Measurements from ENCODE around the gene CALML3. TPM values are rescaled to one million over a fixed set of nuclear protein-coding genes. Genes with fewer than 3 reads are reported as not detected.

The CALML3 gene
- total RNA-seq, 1 experiment from 2014 or later: not detected

DNA sequence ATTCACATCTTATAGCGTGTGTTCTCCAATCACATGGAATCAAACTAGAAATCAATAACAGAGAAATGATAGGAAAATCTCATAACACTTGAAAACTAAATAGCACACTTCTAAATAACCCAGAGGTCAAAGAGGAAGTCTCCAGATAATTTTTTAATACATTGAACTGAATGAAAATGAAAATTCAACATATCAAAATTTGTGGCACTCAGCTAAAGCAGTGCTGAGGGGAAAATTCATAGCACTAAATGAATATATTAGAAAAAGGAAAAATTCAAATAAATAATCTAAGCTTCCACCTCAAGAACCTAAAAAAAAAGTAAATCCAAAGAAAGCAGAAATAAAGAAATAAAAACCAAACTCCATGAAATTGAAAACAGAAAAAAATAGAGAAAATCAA lies 17.3 kb downstream of the CALML3 start:
- H3K9me3 ChIP-seq (ENCODE audit: low read length): no peaks in the 10 kb centered on the region
- no peak overlapping the region for H3K9ac ChIP-seq (ENCODE audit: low read length)
- H3F3A ChIP-seq (ENCODE audit: low read length, unreplicated experiment): no peaks in the 10 kb centered on the region
- no peak for DNase-seq
- ChIA-PET POLR2A (ENCODE audit: unreplicated experiment) (no interaction called here), CTCF (no interaction called here)
- no peaks in the 10 kb centered on the region for H3K9me2 ChIP-seq (replicated peaks; ENCODE audit: low read length)
- no peaks in the 10 kb centered on the region for H3K79me2 ChIP-seq (ENCODE audit: low read length)
- no peaks in the 10 kb centered on the region for H3K27me3 ChIP-seq (ENCODE audit: low read length)
- no peak overlapping the region for H3K4me2 ChIP-seq (ENCODE audit: low read length)
- TF ChIP-seq, protein P1, sequence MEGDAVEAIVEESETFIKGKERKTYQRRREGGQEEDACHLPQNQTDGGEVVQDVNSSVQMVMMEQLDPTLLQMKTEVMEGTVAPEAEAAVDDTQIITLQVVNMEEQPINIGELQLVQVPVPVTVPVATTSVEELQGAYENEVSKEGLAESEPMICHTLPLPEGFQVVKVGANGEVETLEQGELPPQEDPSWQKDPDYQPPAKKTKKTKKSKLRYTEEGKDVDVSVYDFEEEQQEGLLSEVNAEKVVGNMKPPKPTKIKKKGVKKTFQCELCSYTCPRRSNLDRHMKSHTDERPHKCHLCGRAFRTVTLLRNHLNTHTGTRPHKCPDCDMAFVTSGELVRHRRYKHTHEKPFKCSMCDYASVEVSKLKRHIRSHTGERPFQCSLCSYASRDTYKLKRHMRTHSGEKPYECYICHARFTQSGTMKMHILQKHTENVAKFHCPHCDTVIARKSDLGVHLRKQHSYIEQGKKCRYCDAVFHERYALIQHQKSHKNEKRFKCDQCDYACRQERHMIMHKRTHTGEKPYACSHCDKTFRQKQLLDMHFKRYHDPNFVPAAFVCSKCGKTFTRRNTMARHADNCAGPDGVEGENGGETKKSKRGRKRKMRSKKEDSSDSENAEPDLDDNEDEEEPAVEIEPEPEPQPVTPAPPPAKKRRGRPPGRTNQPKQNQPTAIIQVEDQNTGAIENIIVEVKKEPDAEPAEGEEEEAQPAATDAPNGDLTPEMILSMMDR (conservative IDR thresholded peaks at IDR 0.05; ENCODE audit: low read depth, low read length): no peak
- no peak for TF ChIP-seq EZH2phosphoT487 (IDR thresholded peaks at IDR 0.05; ENCODE audit: borderline replicate concordance, low read length)
- peaks cover 3% of the 10 kb centered on the region; the same call in 1 of the 2 replicates for H3K36me3 ChIP-seq (ENCODE audit: low read depth, low read length)
- peaks cover 34% of the 10 kb centered on the region for H3K4me1 ChIP-seq (ENCODE audit: insufficient read depth, low read length)
- no peak overlapping the region for H2AFZ ChIP-seq (ENCODE audit: low read length)
- H4K20me1 ChIP-seq (ENCODE audit: low read length): no peaks in the 10 kb centered on the region
- no peak overlapping the region for H3K4me3 ChIP-seq (ENCODE audit: low read length)
- intact Hi-C loops (cut with micrococcal nuclease): no loop called here
- H3K27ac ChIP-seq (ENCODE audit: low read length): no peak overlapping the region
- ATAC-seq: no peak
- BruUV-seq (replicated peaks): no TSS peak

DNA sequence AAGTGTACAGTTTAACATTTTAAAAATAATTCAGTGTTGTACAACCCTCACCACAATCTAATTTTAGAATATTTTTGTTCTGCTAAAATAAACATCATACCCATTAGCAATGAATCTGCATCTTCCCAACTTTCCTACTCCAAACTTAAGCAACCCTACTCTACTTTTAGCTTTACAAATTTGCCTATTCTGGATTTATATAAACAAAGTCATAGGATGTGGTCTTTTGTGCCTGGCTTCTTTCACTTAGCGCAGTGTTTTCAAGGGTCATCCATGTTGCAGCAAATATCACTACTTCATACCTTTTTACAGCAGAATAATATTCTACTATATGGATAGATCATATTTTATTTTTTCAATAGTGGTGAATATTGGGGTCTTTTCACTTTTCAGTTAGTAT lies 18.9 kb downstream of the CALML3 start:
- peaks cover 3% of the 10 kb centered on the region; the same call in 1 of the 2 replicates for H3K36me3 ChIP-seq (ENCODE audit: low read depth, low read length)
- ATAC-seq (no peak), DNase-seq (no peak)
- BruUV-seq (replicated peaks): no TSS peak
- TF ChIP-seq, protein P1 (conservative IDR thresholded peaks at IDR 0.05; ENCODE audit: low read depth, low read length): no peak
- no peak for TF ChIP-seq EZH2phosphoT487 (IDR thresholded peaks at IDR 0.05; ENCODE audit: borderline replicate concordance, low read length)
- TF ChIP-seq EZH2 (IDR thresholded peaks at IDR 0.05; ENCODE audit: low read length, unreplicated experiment): no peak
- intact Hi-C loops (cut with micrococcal nuclease): no loop called here
- no peaks in the 10 kb centered on the region for H3K9me2 ChIP-seq (replicated peaks; ENCODE audit: low read length)
- POLR2A ChIA-PET (ENCODE audit: unreplicated experiment): no interaction called here
- no peaks in the 10 kb centered on the region for H3K27me3 ChIP-seq (ENCODE audit: low read length)
- H3K4me2 ChIP-seq (ENCODE audit: low read length): no peak overlapping the region
- H3K9ac ChIP-seq (ENCODE audit: low read length): no peak overlapping the region
- H4K20me1 ChIP-seq (ENCODE audit: low read length): no peaks in the 10 kb centered on the region
- H3K4me3 ChIP-seq (ENCODE audit: low read length): no peak overlapping the region
- H3F3A ChIP-seq (ENCODE audit: low read length, unreplicated experiment): peaks cover 6% of the 10 kb centered on the region
- CTCF ChIA-PET: no interaction called here
- H3K4me1 ChIP-seq (ENCODE audit: insufficient read depth, low read length): peaks cover 46% of the 10 kb centered on the region
- H3K79me2 ChIP-seq (ENCODE audit: low read length): no peaks in the 10 kb centered on the region
- no peak overlapping the region for H3K27ac ChIP-seq (ENCODE audit: low read length)
- H3K9me3 ChIP-seq (ENCODE audit: low read length): no peaks in the 10 kb centered on the region
- no peak overlapping the region for H2AFZ ChIP-seq (ENCODE audit: low read length)

- Histone ChIP-seq H3K9me3 (ENCODE audit: low read length) (no peaks in the 10 kb centered on the region), H3K27ac (ENCODE audit: low read length) (peak overlapping the region; percentile 100), H3K79me2 (ENCODE audit: low read length) (no peaks in the 10 kb centered on the region), H3K27me3 (ENCODE audit: low read length) (no peaks in the 10 kb centered on the region), H3K9me2 (replicated peaks; ENCODE audit: low read length) (no peaks in the 10 kb centered on the region), H2AFZ (ENCODE audit: low read length) (no peak overlapping the region), H4K20me1 (ENCODE audit: low read length) (no peaks in the 10 kb centered on the region), H3K4me2 (ENCODE audit: low read length) (0 out of 2 replicates have a peak overlapping the region, but pooled peaks have one; percentile 55), H3K4me3 (ENCODE audit: low read length) (no peak overlapping the region; the same call in 1 of the 2 replicates), H3F3A (ENCODE audit: low read length, unreplicated experiment) (peaks cover 6% of the 10 kb centered on the region), H3K36me3 (ENCODE audit: low read depth, low read length) (peaks cover 3% of the 10 kb centered on the region; the same call in 1 of the 2 replicates), H3K9ac (ENCODE audit: low read length) (no peak overlapping the region), H3K4me1 (ENCODE audit: insufficient read depth, low read length) (peaks cover 50% of the 10 kb centered on the region)
- ATAC-seq (no peak), DNase-seq (peak; percentile 53)
- TF ChIP-seq, protein P1 (conservative IDR thresholded peaks at IDR 0.05; ENCODE audit: low read depth, low read length): no peak
- no peak for TF ChIP-seq EZH2phosphoT487 (IDR thresholded peaks at IDR 0.05; ENCODE audit: borderline replicate concordance, low read length)
- no peak for TF ChIP-seq EZH2 (IDR thresholded peaks at IDR 0.05; ENCODE audit: low read length, unreplicated experiment)
- ChIA-PET POLR2A (ENCODE audit: unreplicated experiment) (no interaction called here), CTCF (no interaction called here)
- BruUV-seq (replicated peaks): no TSS peak
- intact Hi-C loops (cut with micrococcal nuclease): no loop called here
Observed at GRCh38 chr10:5544216-5544805, 19.6 kb downstream of the CALML3 start.

Measured in PC-3 (cell line).